Inferior parietal cortex (tissue), 1 donor: ENCODE results near the gene TAL1.

Experiments
- DNase-seq: peaks from one replicate; pipeline ENCODE4 v3.0.0-alpha.2; 2016; ENCODE audit errors: extremely low spot score

The TAL1 gene

GRCh38 chr1:47175227-47175934 lies 56.6 kb downstream of the TAL1 start:
- peak; percentile 78 for DNase-seq

GRCh38 chr1:47174656-47175020 lies 57.4 kb downstream of the TAL1 start:
- DNase-seq: no peak

- no peak for DNase-seq
Observed at GRCh38 chr1:47172782-47173181, 59.2 kb downstream of the TAL1 start.
